Uterus (tissue), 2 donors: ENCODE results near the gene GMDS.

Experiments used
- CTCF ChIP-seq, 4 experiments: fragments of 200-600 bp in 2 of 4; fragments of 450-650 bp in 2 of 4; sonication (generic) in 2 of 4; IDR thresholded peaks; one replicate each; pipeline ENCODE4 v1.5.1; 2016 to 2019; ENCODE audit warnings: antibody characterized with exemption in 4 of 4, mild to moderate bottlenecking in 2 of 4, moderate library complexity in 1 of 4
- POLR2A ChIP-seq, 2 donors: fragments of 450-650 bp; IDR thresholded peaks; one replicate each; pipeline ENCODE4 v1.6.1; 2016; ENCODE audit warnings: antibody characterized with exemption in 2 of 2, mild to moderate bottlenecking in 1 of 2, moderate library complexity in 1 of 2

GRCh38 chr6:1612974-1613306, 632.5 kb downstream of the GMDS start:
- TF ChIP-seq POLR2A (IDR thresholded peaks at IDR 0.05) (no peak), CTCF (IDR thresholded peaks at IDR 0.05) (no peak)
